T-helper 1 cell treated with Interleukin-12 subunit alpha and Interleukin-12 subunit beta and Interleukin-4 antibody, amounts not matched to agents 30 ng/mL and 1 ng/mL, for 36 hours (primary cell): ENCODE data around the gene OR10J1. TPM values are rescaled to one million over a fixed set of nuclear protein-coding genes. Genes with fewer than 3 reads are reported as not detected.

ENCODE experiments used
- total RNA-seq: library from RNA; stranded (reverse); gene quantifications from 2 replicates; pipeline ENCODE4 v1.2.3, GENCODE V29; 2022

OR10J1 gene
- total RNA-seq, 1 donor from 2014 or later = not detected

Other genes with a start within 250 kb of the OR10J1 start
- not detected in 2 replicates for gene ACKR1, start 234.8 kb upstream of the OR10J1 start, total RNA-seq
- gene FCER1A, start 137.4 kb upstream of the OR10J1 start, total RNA-seq = not detected in 2 replicates
- gene OR10J4, start 7.5 kb upstream of the OR10J1 start, total RNA-seq = not detected in 2 replicates
- not detected in 2 replicates for gene OR10J5, start 96.3 kb downstream of the OR10J1 start, total RNA-seq
- gene APCS, start 148.1 kb downstream of the OR10J1 start, total RNA-seq = not detected in 2 replicates